ENCODE results near the gene BNIP3.

GRCh38 chr10:131972474-131973071 lies 9.2 kb downstream of the BNIP3 start:
- TF ChIP-seq, protein P1, sequence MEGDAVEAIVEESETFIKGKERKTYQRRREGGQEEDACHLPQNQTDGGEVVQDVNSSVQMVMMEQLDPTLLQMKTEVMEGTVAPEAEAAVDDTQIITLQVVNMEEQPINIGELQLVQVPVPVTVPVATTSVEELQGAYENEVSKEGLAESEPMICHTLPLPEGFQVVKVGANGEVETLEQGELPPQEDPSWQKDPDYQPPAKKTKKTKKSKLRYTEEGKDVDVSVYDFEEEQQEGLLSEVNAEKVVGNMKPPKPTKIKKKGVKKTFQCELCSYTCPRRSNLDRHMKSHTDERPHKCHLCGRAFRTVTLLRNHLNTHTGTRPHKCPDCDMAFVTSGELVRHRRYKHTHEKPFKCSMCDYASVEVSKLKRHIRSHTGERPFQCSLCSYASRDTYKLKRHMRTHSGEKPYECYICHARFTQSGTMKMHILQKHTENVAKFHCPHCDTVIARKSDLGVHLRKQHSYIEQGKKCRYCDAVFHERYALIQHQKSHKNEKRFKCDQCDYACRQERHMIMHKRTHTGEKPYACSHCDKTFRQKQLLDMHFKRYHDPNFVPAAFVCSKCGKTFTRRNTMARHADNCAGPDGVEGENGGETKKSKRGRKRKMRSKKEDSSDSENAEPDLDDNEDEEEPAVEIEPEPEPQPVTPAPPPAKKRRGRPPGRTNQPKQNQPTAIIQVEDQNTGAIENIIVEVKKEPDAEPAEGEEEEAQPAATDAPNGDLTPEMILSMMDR (IDR thresholded peaks at IDR 0.05; ENCODE audit: low read depth, low read length, missing input control) = no peak
- TF ChIP-seq, protein P2, sequence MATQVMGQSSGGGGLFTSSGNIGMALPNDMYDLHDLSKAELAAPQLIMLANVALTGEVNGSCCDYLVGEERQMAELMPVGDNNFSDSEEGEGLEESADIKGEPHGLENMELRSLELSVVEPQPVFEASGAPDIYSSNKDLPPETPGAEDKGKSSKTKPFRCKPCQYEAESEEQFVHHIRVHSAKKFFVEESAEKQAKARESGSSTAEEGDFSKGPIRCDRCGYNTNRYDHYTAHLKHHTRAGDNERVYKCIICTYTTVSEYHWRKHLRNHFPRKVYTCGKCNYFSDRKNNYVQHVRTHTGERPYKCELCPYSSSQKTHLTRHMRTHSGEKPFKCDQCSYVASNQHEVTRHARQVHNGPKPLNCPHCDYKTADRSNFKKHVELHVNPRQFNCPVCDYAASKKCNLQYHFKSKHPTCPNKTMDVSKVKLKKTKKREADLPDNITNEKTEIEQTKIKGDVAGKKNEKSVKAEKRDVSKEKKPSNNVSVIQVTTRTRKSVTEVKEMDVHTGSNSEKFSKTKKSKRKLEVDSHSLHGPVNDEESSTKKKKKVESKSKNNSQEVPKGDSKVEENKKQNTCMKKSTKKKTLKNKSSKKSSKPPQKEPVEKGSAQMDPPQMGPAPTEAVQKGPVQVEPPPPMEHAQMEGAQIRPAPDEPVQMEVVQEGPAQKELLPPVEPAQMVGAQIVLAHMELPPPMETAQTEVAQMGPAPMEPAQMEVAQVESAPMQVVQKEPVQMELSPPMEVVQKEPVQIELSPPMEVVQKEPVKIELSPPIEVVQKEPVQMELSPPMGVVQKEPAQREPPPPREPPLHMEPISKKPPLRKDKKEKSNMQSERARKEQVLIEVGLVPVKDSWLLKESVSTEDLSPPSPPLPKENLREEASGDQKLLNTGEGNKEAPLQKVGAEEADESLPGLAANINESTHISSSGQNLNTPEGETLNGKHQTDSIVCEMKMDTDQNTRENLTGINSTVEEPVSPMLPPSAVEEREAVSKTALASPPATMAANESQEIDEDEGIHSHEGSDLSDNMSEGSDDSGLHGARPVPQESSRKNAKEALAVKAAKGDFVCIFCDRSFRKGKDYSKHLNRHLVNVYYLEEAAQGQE (IDR thresholded peaks at IDR 0.05) = no peak
- TF ChIP-seq TAF1 (conservative IDR thresholded peaks at IDR 0.05) (no peak), RAD21 (IDR thresholded peaks at IDR 0.05) (no peak), HNF4A (conservative IDR thresholded peaks at IDR 0.05) (no peak), YY1 (IDR thresholded peaks at IDR 0.05) (no peak), ZBTB33 (IDR thresholded peaks at IDR 0.05) (no peak), MAX (IDR thresholded peaks at IDR 0.05) (no peak), GABPA (IDR thresholded peaks at IDR 0.05 in 1 of 2, conservative IDR thresholded peaks at IDR 0.05 in 1 of 2) (no peak), SP1 (IDR thresholded peaks at IDR 0.05) (no peak), JUND (IDR thresholded peaks at IDR 0.05) (no peak), RXRA (IDR thresholded peaks at IDR 0.05) (no peak)
- TF ChIP-seq, protein P3, sequence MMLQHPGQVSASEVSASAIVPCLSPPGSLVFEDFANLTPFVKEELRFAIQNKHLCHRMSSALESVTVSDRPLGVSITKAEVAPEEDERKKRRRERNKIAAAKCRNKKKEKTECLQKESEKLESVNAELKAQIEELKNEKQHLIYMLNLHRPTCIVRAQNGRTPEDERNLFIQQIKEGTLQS (IDR thresholded peaks at IDR 0.05) = no peak

Data from liver (tissue), 3 donors.